NCI-H1105 (cell line): ENCODE data around the gene FOXJ1.

Experiments used
- DNase-seq: peaks from one replicate; lab custom pipeline; 2025; lab: John Stamatoyannopoulos, UW

Gene FOXJ1

GRCh38 chr17:76091526-76092286 lies 49.3 kb downstream of the FOXJ1 start:
- no peak for DNase-seq

GRCh38 chr17:76090517-76091129 lies 50.4 kb downstream of the FOXJ1 start:
- DNase-seq: no peak

- DNase-seq: no peak
These were observed 51.1 kb downstream of the FOXJ1 start for GRCh38 chr17:76089680-76090516.

GRCh38 chr17:76088868-76089576 lies 52.0 kb downstream of the FOXJ1 start:
- DNase-seq: no peak

GRCh38 chr17:76088041-76088867 lies 52.8 kb downstream of the FOXJ1 start:
- DNase-seq: no peak

GRCh38 chr17:76087531-76087930 lies 53.5 kb downstream of the FOXJ1 start:
- no peak for DNase-seq

GRCh38 chr17:76086384-76086783 lies 54.7 kb downstream of the FOXJ1 start:
- DNase-seq: no peak
